Activated CD8-positive, alpha-beta memory T cell treated with anti-CD3 and anti-CD28 coated beads, Interleukin-2, amount 10 ng/mL, durations not matched to agents 7 days and 5 days (primary cell): ENCODE results near the gene NCF4. TPM values are rescaled to one million over a fixed set of nuclear protein-coding genes. Genes with fewer than 3 reads are reported as not detected.

Source experiments
- ATAC-seq: fragments of 150-1000 bp; cut with Tn5 transposase; one replicate; pipeline ENCODE4 v1.10.0; 2021; ENCODE audit warnings: moderate library complexity
- CTCF ChIA-PET: fragments of 350-600 bp; sonication (Branson Sonifier 250); formaldehyde crosslinking; loops from one replicate; lab custom pipeline; 2021; ENCODE audit warnings: antibody characterized with exemption; lab: Charles Lee
- DNase-seq: peaks from one replicate; pipeline ENCODE4 v3.0.0-alpha.2; 2020
- H3K27ac Mint-ChIP-seq: one replicate; pipeline ENCODE4 v1.8.0; 2021; ENCODE audit warnings: mild to moderate bottlenecking, mixed read lengths
- H3K27me3 Mint-ChIP-seq: one replicate; pipeline ENCODE4 v1.8.0; 2021; ENCODE audit warnings: mixed read lengths
- H3K36me3 Mint-ChIP-seq: one replicate; pipeline ENCODE4 v1.8.0; 2021; ENCODE audit warnings: mild to moderate bottlenecking, mixed read lengths
- H3K4me1 Mint-ChIP-seq: one replicate; pipeline ENCODE4 v1.8.0; 2021; ENCODE audit warnings: mixed read lengths
- H3K4me3 Mint-ChIP-seq: one replicate; pipeline ENCODE4 v1.8.0; 2021; ENCODE audit warnings: mild to moderate bottlenecking, moderate library complexity, mixed read lengths
- H3K9me3 Mint-ChIP-seq: one replicate; pipeline ENCODE4 v1.8.0; 2022; ENCODE audit warnings: low read depth, mixed read lengths
- total RNA-seq, 2 experiments: library from RNA; stranded (reverse); gene quantifications; one replicate each; pipeline ENCODE4 v1.2.3, GENCODE V29; 2021

NCF4 gene
- total RNA-seq, 2 experiments from 2014 or later = 59.7 to 77.9 TPM

DNA sequence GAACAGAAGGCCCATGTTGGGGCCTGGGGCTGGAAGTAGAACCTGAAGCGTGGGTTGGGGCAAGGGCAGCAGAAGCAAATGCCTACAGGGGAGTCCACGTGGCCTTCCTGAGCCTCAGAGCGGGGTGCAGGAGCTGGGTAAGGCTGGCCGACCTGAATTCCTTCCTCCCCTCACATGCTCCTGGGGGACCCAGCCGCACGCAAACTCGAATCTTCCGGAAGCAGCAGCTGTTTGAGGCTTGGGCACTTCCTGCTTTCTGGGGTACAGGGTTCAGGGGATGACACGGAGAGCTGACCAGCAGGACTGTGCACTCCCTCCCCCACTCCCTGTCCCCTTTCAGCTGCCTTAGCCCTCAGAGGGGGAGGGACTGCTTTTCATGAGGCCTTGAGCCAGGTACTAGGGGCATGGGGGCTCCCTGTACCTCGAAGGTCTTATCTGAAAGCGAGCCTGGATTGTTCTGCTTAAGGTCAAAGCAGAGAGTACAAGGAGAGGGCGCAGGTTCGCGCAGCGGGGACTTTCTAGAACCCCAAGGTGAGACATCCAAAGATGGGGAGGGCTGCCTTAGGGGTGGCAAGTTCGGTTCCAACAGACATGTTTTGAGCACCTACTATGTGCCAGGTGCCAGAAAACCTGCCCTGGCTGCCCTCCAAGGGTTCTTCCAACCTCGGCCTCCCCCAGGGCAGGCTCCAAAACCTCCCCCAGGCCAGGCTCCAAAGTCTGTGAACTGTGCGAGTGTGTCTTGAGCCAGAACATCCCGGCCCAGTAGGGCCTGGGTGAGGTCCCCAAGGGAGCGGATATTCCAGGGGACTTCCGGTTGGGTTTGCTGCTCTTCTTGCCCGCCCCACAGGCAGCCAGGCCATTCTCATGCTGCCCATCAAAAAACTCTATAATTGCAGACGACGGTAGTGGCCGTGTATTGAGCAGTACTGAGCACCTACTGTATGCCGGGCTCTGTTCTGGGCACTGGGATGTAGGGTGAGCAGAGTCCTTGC lies 1.7 kb downstream of the NCF4 start:
- no peaks in the 10 kb centered on the region for H3K27me3 Mint-ChIP-seq
- H3K4me1 Mint-ChIP-seq = peaks cover 81% of the 10 kb centered on the region
- H3K36me3 Mint-ChIP-seq = peaks cover 38% of the 10 kb centered on the region
- H3K4me3 Mint-ChIP-seq = peak overlapping the region; percentile 70
- CTCF ChIA-PET = interaction anchor here (1.0 to 13.6 kb wide), 7 partner anchors 8 to 117 kb away, joined by 3 to 229 read pairs (median 9); partner anchors contain the start of gene IFT27
- ATAC-seq (no peak), DNase-seq (no peak)
- H3K9me3 Mint-ChIP-seq = no peaks in the 10 kb centered on the region
- H3K27ac Mint-ChIP-seq = peak overlapping the region; percentile 98

DNA sequence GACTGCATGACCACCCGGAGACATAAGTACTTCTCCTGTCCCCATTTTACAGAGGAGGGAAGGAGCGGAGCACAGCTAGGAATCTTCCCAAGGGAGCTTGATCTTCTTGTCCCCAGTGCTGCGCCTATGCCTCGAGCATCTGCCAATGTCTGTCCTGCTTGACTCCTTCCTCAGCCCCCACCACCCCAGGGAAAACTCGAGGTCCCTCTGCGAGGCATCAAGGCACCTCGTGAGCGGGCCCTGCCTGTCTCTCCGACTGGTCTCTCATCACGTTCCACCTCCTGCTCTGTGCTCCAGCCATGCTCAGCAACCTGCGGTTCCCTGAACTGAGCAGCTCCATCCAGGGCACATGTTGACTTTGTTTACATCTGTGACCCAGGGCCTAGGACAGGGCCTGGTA lies 2.5 kb downstream of the NCF4 start:
- peaks cover 43% of the 10 kb centered on the region for H3K36me3 Mint-ChIP-seq
- H3K27me3 Mint-ChIP-seq = no peaks in the 10 kb centered on the region
- DNase-seq (no peak), ATAC-seq (no peak)
- H3K4me3 Mint-ChIP-seq = no peak overlapping the region
- CTCF ChIA-PET = interaction anchor here (7.8 to 13.6 kb wide), 2 partner anchors 12 to 116 kb away, joined by 66 to 229 read pairs; no protein-coding TSS in a partner anchor
- H3K4me1 Mint-ChIP-seq = peaks cover 76% of the 10 kb centered on the region
- no peaks in the 10 kb centered on the region for H3K9me3 Mint-ChIP-seq
- H3K27ac Mint-ChIP-seq = peak overlapping the region; percentile 98

DNA sequence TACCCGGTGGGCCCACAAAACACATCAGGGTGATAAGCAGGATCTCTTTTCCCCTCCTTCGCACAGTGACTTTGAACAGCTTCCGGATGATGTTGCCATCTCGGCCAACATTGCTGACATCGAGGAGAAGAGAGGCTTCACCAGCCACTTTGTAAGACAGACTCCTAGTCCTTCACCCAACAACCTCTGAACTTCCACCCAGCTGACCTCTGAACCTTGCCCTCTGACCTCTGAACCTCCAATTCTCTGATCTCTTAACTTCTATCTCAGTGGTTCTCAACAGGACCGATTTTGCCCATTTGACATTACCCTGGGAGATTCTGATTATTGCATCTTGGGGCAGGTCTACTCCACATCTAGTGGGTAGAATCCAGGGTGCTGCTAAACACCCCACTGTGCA lies 3.2 kb downstream of the NCF4 start:
- ATAC-seq (no peak), DNase-seq (no peak)
- no peak overlapping the region for H3K4me3 Mint-ChIP-seq
- H3K9me3 Mint-ChIP-seq = no peaks in the 10 kb centered on the region
- H3K4me1 Mint-ChIP-seq = peaks cover 70% of the 10 kb centered on the region
- CTCF ChIA-PET = interaction anchor here (13.6 kb wide), 1 partner anchor 115 kb away, joined by 229 read pairs; no protein-coding TSS in a partner anchor
- H3K27ac Mint-ChIP-seq = peak overlapping the region; percentile 58
- peaks cover 43% of the 10 kb centered on the region for H3K36me3 Mint-ChIP-seq
- no peaks in the 10 kb centered on the region for H3K27me3 Mint-ChIP-seq

DNA sequence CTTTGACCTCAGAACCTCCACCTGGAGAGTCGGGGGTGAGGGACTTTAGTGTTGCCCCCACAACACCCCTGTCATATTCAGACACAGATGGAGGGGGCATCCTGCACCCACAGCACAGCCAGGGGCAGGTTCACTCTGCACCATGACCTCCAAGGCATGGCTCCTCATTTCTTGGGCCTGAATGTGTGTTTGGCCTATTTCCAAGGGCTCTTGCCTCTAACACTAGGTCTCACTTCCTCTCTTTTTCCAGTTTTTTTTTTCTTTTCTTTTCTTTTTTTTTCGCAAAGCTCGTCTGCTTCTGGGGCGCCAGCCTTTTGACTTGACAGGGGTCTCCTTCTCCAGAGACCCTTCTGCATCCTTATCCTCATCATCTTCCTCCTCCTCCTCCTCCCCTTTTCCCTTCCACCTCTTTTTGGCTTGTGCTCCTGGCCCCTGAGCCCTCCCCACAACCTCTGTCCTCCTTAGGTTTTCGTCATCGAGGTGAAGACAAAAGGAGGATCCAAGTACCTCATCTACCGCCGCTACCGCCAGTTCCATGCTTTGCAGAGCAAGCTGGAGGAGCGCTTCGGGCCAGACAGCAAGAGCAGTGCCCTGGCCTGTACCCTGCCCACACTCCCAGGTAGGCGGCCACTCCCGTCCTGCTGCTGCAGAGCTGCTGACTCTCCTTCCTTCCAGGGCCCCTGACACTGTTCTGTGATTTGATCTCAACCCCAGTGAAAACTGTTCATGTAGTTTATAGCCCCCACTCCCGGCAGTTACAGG lies 3.8 kb downstream of the NCF4 start:
- Mint-ChIP-seq H3K4me1 (peaks cover 64% of the 10 kb centered on the region), H3K36me3 (peaks cover 43% of the 10 kb centered on the region), H3K27me3 (no peaks in the 10 kb centered on the region), H3K4me3 (no peak overlapping the region), H3K27ac (peak overlapping the region; percentile 65), H3K9me3 (no peaks in the 10 kb centered on the region)
- CTCF ChIA-PET = interaction anchor here (1.0 to 1.7 kb wide), 2 partner anchors 9 to 113 kb away, joined by 3 to 4 read pairs; no protein-coding TSS in a partner anchor
- no peak for ATAC-seq
- no peak for DNase-seq

DNA sequence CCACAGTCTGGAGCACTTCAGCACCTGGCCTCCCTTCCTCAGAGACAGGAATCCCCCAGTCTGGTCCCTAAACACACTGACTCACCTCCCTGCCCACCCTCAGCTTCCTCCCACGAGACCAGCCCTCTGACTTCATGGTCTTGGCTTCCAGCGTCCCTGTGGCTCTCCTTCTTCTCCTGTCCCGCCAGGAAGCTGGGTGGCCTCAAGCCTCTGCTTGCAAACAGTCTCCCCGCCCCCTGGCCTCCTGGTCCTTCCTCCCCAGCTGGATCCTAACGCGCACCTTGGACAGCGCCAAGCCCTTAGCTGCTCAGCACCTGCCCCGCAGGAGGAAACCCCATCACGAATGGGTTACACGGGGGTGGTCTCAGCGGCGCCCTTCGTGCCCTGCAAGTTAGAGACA lies 4.5 kb downstream of the NCF4 start:
- no peaks in the 10 kb centered on the region for H3K9me3 Mint-ChIP-seq
- DNase-seq (no peak), ATAC-seq (no peak)
- H3K4me3 Mint-ChIP-seq = no peak overlapping the region
- no peaks in the 10 kb centered on the region for H3K27me3 Mint-ChIP-seq
- CTCF ChIA-PET = interaction anchor here (1.0 to 4.6 kb wide), 3 partner anchors 8 to 112 kb away, joined by 3 to 32 read pairs (median 4); no protein-coding TSS in a partner anchor
- H3K36me3 Mint-ChIP-seq = peaks cover 43% of the 10 kb centered on the region
- H3K27ac Mint-ChIP-seq = peak overlapping the region; percentile 65
- H3K4me1 Mint-ChIP-seq = peaks cover 57% of the 10 kb centered on the region

DNA sequence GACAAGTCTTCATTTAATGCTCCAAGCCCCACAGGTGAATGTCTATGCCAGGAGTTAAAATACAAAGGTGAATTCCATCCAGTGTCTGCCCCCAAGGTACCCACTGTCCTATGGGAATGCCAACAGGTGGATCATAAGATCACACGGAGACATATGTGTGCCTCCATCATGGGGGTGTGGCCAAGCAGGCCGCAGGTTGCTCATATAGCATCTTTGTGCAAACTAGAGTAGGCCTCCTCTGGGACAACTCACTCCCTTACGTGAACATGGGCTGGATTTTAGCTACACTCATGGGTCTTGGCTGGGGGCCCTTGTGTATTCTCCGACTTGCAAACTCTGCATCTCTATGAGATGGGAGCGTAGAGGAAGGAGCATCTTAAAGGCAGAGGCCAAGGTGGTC lies 6.9 kb downstream of the NCF4 start:
- H3K4me1 Mint-ChIP-seq = peaks cover 48% of the 10 kb centered on the region
- no peak for DNase-seq
- CTCF ChIA-PET = interaction anchor here (1.6 to 4.6 kb wide), 2 partner anchors 11 to 110 kb away, joined by 4 to 32 read pairs; no protein-coding TSS in a partner anchor
- H3K36me3 Mint-ChIP-seq = peaks cover 56% of the 10 kb centered on the region
- H3K4me3 Mint-ChIP-seq = no peak overlapping the region
- H3K27ac Mint-ChIP-seq = no peak overlapping the region
- no peak for ATAC-seq
- no peaks in the 10 kb centered on the region for H3K9me3 Mint-ChIP-seq
- H3K27me3 Mint-ChIP-seq = no peaks in the 10 kb centered on the region

DNA sequence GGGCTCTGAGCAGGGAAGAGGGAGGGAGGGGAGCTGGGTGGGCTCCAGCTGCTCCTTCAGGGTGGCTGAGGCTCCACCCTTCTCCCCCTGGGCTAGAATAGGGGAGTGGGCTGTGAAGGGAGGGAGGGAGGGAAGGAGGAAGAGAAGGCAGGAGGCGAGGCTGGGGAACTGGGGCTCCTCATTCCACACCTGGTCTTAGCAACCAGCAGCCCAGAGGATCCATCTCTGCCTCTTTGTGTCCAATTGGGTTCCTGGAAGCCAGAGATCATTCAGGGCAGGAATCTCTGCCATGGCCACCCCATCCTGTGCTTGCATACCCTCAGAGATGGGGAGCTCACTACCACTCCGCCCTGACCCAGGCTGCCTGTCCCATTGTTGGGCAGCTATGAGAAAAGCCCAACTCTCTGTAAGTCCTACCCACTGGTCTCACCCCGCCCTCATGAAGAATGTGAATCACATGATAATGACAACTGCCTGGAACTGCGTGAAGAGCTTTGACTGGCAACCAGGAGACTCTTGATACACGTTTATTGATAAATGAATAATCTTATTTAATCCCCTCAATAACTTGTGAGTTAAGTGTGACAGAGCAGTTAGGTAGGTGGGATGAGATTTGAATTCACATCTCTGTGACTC lies 7.9 kb downstream of the NCF4 start:
- H3K27ac Mint-ChIP-seq = no peak overlapping the region
- peaks cover 48% of the 10 kb centered on the region for H3K4me1 Mint-ChIP-seq
- H3K4me3 Mint-ChIP-seq = no peak overlapping the region
- peaks cover 65% of the 10 kb centered on the region for H3K36me3 Mint-ChIP-seq
- H3K9me3 Mint-ChIP-seq = no peaks in the 10 kb centered on the region
- ATAC-seq (no peak), DNase-seq (no peak)
- CTCF ChIA-PET = interaction anchor here (1.5 to 4.6 kb wide), 3 partner anchors 11 to 109 kb away, joined by 3 to 32 read pairs (median 4); no protein-coding TSS in a partner anchor
- no peaks in the 10 kb centered on the region for H3K27me3 Mint-ChIP-seq

DNA sequence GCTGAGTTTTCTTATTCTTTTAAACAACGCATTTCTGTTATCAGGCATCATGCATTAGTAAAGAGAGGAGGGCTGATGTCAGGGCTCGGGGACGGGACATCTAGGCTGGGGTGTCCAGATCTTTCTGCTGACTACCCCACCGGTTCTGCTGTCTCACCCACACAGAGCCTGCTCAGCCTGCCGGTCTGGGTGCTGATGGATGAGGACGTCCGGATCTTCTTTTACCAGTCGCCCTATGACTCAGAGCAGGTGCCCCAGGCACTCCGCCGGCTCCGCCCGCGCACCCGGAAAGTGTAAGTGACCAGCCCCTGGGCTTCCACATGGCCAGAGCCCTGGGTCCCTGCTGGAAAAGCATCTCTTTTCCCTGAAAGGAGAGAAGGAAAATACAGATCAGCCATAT lies 9.4 kb downstream of the NCF4 start:
- no peak for DNase-seq

DNA sequence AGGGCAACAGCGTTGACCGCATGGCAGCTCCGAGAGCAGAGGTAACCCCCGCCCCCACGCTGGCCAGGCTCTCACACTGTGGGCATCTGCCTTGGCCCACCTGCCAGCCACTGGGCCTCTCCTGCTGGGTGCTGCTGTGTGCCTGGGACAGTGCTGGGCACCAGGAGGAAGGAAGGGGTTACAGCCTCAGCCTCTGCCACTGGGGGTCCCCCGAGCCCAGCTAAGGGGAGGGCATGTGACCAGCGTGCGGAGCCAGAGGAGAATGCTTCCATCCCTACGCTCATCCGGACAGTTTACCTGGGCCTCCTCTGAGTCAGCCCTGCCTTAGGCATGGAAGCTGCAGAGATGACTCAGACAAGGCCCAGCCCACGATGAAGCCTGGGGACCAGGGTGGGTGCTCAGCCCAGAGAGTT lies 10.9 kb downstream of the NCF4 start:
- H3K36me3 Mint-ChIP-seq = peaks cover 62% of the 10 kb centered on the region
- CTCF ChIA-PET = interaction anchor here (1.3 to 2.4 kb wide), 4 partner anchors 12 to 106 kb away, joined by 3 to 12 read pairs (median 7); no protein-coding TSS in a partner anchor
- H3K27me3 Mint-ChIP-seq = no peaks in the 10 kb centered on the region
- peaks cover 38% of the 10 kb centered on the region for H3K4me1 Mint-ChIP-seq
- no peak overlapping the region for H3K27ac Mint-ChIP-seq
- H3K4me3 Mint-ChIP-seq = no peak overlapping the region
- ATAC-seq (no peak), DNase-seq (no peak)
- H3K9me3 Mint-ChIP-seq = no peaks in the 10 kb centered on the region

More for the DNA sequence above, 9.4 kb downstream of the NCF4 start:
- no peak for ATAC-seq
- no peaks in the 10 kb centered on the region for H3K27me3 Mint-ChIP-seq
- H3K27ac Mint-ChIP-seq = no peak overlapping the region
- no peaks in the 10 kb centered on the region for H3K9me3 Mint-ChIP-seq
- no peak overlapping the region for H3K4me3 Mint-ChIP-seq
- peaks cover 62% of the 10 kb centered on the region for H3K36me3 Mint-ChIP-seq
- CTCF ChIA-PET = interaction anchor here (1.3 to 2.4 kb wide), 5 partner anchors 9 to 88 kb away, joined by 3 to 12 read pairs (median 4); partner anchors contain the start of gene NCF4
- H3K4me1 Mint-ChIP-seq = peaks cover 45% of the 10 kb centered on the region

DNA sequence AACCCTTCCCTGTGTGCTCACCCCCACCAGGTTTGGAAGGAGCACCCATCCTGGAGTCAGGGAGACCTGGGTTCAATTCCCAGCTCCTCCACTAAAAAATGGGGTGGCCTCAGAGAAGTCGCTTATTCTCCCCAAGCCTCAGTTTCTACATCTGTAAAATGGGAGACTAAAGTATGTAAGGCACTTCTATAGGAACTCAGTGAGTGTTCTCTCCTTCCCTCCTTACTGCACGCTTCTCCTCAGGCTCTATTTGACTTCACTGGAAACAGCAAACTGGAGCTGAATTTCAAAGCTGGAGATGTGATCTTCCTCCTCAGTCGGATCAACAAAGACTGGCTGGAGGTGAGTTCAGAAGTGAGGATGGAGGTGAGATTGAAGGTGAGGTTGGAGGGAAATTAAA lies 11.3 kb downstream of the NCF4 start:
- DNase-seq (no peak), ATAC-seq (no peak)
- peaks cover 38% of the 10 kb centered on the region for H3K4me1 Mint-ChIP-seq
- peaks cover 63% of the 10 kb centered on the region for H3K36me3 Mint-ChIP-seq
- H3K27me3 Mint-ChIP-seq = no peaks in the 10 kb centered on the region
- H3K4me3 Mint-ChIP-seq = no peak overlapping the region
- no peaks in the 10 kb centered on the region for H3K9me3 Mint-ChIP-seq
- CTCF ChIA-PET = interaction anchor here (1.9 to 2.4 kb wide), 3 partner anchors 15 to 106 kb away, joined by 6 to 12 read pairs (median 8); no protein-coding TSS in a partner anchor
- H3K27ac Mint-ChIP-seq = peak overlapping the region; percentile 61

DNA sequence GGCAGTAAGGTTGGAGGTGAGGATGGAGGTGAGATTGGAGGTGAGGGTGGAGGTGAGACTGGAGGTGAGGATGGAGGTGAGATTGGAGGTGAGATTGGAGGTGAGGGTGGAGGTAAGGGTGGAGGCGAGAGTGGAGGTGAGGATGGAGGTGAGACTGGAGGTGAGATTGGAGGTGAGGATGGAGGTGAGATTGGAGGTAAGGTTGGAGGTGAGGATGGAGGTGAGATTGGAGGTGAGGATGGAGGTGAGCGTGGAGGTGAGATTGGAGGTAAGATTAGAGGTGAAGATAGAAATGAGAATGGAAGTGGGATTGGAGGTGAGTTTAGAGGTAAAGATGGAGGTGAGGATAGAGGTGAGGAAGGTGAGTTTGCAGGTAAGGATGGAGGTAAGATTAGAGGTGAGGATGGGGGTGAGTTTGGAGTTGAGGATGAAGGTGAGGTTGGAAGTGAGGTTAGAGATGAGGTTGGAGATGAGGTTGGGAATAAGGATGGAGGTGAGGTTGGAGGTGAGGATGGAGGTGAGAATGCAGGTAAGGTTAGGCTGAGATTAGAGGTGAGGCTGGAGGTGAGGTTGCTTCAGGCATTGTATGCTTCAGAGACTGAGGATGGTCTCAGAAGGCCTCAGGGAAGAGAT lies 12.2 kb downstream of the NCF4 start:
- DNase-seq (no peak), ATAC-seq (no peak)
- peak overlapping the region; percentile 95 for H3K27ac Mint-ChIP-seq
- no peaks in the 10 kb centered on the region for H3K27me3 Mint-ChIP-seq
- no peak overlapping the region for H3K4me3 Mint-ChIP-seq
- H3K4me1 Mint-ChIP-seq = peaks cover 38% of the 10 kb centered on the region
- CTCF ChIA-PET = interaction anchor here (1.0 to 3.9 kb wide), 9 partner anchors 8 to 107 kb away, joined by 3 to 66 read pairs (median 5); partner anchors contain the start of genes IFT27 and NCF4
- no peaks in the 10 kb centered on the region for H3K9me3 Mint-ChIP-seq
- peaks cover 62% of the 10 kb centered on the region for H3K36me3 Mint-ChIP-seq
